OCI-M1 (cell line): Measurements from ENCODE around the gene SLC35F1.

ENCODE experiments used
- DNase-seq: peaks from one replicate; lab custom pipeline; 2025; lab: John Stamatoyannopoulos, UW

Gene SLC35F1

DNA sequence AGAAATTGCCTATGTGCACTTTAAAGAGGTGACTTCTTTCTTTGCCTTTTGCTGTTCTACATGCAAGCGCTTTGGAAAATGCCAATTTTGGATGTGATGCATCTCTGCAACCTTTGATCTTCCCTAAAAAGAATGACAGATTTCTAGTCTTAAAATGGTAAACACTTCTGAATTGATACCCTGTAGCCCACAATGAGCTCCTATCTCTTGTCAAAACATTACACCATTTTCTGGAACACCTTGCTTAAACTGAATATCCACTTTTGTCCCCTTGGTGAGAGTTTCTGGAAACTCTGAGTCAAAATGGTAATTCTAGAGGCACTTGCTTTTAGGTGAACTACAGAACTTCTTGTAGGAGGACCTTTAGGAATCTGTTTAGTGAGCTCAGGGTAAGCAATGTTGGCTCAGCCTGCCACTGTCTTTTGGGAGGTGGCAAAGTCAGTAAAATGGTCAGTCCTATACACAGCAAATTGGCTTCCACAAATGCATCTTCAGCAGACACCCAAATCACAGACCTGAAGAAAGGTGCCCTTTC lies 216.5 kb downstream of the SLC35F1 start:
- no peak for DNase-seq

DNA sequence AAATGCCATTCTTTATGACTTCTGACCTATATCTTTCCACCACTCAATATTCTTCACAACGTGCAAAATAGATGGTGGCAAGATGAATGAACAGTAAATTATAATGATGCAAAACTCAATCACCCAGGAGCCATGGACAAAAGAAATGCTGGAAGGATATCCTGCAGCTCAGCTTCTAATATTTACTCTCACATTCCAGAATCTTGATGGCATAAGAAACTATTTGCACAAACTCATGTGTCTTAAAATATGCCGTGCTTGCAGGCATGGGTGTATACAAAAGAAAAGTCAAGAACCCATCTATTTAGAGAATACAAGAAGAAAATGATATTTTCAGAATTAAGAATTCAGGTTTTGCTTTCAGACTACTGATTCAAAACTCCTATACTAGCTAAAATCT lies 217.8 kb downstream of the SLC35F1 start:
- no peak for DNase-seq

DNA sequence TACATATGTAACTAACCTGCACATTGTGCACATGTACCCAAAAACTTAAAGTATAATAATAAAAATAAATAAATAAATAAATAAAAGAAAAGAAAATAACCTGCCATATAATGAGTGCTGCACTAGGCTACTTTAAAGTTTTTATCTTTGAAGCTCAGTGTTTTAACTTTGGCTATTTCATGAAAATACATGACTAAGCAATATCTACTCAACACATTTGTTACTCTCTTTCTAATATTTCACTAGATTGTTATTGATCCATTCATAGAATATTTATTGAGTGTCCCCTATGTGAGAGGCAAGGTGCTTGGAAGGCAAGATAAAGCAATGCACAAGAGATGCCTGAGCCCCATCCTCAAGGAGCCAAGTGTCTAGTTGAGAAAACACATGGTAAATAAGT lies 221.7 kb downstream of the SLC35F1 start:
- no peak for DNase-seq

DNA sequence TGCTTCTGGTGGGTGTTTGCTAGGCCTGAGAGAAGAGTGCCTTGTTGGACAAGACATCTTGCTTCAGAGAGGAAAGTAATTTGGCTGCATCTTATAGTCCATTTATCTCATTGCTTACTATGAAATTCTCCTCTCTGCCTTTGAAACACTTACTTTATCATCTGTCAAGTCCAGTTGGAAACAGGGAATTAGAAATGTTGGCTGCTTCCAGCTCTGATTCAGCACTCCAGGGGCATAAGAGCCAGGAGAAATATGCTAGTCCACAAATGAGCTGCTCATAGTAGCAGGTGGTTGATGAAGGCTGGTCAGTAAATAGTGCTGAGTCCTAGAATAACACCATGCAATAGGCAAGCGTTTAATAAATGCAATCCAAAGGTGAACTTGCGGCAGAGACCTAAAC lies 227.1 kb downstream of the SLC35F1 start:
- no peak for DNase-seq

DNA sequence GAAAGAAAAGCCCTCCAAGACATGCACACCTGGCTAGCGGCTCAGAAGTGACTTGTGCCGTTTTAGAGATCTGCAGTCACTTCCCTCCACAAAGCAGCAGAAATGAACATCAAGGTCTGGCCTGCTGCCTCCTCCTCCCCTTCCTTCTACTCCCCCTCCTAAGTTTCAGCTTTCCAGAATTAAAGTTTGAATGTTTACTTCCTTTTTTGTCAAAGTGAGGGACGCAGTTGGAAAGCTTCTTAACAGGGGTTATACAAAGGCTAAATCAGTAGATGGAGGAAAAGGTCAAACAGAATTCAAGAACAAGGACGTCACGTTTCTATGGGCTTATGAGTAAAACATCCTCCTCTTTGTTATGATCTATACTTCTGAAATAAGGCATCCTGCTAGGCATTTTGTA lies 227.7 kb downstream of the SLC35F1 start:
- DNase-seq: no peak

DNA sequence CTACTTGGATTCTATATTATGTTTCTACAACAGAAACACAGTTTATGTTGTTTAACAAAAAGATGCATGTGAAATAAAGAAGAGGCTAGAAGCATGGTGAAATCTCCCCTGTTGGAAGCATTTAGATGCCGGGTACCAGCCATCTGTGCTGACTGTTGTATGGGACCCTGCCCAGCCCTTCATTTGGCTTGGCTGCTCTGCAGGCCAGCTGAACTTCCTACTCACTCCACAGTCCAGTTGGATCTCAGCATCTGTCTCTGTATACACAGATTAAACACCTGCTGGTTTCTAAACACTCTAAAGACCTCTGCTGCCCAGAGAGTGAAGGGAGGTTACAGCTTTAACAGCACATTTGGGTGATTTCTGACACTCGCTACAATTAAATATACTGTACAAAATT lies 228.3 kb downstream of the SLC35F1 start:
- DNase-seq: no peak

DNA sequence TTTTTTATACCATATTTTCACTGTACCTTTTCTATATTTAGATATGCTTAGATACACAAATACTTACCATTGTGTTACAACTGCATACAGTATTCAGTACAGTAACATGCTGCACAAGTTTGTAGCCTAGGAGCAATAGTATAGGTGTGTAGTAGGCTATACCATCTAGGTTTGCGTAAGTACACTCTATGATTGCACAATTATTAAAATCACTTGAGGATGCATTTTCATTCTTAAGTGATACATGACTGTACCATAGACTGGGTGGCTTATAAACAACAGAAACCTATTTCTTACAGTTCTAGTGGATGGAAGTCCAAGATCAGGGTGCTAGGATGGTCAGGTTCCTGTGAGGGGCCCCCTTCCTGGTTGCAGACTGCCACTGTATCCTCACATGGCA lies 234.1 kb downstream of the SLC35F1 start:
- DNase-seq: no peak

DNA sequence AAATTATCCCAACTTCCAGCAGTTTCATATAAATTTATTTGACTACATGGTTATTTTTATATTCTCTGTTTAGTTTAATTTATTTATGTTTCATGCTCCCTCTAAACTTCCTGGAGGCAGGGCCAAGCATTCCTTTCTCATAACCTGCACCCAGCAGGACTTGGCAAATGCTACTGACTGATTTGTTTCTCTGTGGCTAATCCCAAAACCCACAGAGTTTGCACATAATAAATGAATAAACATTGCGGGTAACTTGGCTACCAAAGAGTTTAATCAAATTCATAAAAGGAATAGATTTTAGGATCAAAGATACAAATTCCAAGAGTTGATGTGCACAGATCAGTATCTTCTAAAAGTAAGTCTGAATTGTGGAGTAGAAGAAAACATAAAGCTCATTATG lies 239.5 kb downstream of the SLC35F1 start:
- no peak for DNase-seq

DNA sequence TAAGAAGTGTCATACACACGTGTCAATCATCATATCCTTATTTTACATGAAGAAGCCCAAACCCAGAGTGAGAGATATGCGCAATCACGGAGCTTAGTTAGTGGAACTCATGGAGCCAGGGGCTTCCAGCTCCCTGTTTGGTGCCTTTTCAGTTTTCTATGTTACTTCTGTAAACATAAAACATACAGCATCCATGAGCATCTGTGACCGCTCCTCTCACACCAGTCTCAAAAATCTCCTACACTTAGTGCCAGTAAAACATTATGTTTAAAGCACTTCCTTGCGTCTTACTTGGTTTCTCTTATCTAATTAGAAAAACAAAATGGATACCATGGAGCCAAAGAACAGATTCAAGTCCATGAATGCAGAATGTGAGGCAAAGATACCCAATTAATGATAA lies 240.4 kb downstream of the SLC35F1 start:
- DNase-seq: no peak

DNA sequence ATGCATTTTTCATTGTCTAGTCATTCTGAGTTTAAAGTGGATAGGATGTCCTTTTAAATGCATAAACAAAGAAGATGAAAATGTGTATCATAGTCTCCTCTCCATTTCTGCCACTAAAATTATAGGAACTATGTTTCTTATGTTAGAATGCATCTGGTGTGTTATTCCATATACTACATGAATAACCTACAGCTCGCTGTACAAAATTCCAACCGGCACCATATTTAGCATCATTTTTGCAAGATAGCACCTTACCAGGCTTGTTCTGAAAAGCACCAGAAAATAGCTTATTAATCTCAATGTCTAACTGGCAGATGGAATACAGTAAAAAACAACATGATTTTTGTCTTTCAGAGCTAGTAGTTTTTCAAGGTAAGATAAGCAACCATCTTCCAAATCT lies 241.5 kb downstream of the SLC35F1 start:
- no peak for DNase-seq

DNA sequence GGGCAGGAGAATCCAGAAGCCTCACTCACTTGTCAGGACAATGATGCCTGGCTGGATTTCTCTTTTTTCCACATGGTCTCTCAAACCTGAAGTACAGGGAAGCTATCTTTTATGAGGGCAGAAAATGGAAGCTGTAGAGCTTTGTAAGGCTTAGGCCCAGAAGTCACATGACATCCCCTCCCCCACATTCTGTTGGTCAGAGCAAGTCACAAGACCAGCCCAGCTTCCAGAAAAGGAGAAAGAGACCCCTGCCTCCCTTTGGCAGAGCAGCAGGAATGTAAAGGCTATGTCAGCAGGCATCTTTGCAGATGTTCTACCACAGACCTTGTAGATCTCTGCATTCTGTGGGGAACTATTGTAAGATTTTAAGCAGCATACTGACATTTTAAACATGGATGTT lies 245.5 kb downstream of the SLC35F1 start:
- peak; percentile 62 for DNase-seq

DNA sequence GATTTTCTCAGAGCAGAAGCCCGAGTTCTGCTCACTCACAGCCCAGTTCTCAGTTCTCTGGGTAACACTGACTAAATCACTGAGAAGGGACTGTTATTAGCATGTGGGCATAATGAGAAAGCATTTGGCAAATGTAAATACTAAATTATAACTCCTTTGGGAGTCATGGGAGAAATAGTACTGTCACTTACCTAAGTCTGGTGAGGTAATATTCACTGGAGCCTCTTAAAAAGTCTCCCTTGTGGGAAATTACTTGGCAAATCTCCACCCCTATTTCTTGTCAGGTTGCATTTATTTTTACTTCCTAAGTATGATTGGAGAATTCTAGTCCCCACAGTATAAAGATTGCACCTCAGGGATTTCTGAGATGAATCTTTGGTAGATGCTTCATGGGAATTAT lies 254.3 kb downstream of the SLC35F1 start:
- DNase-seq: no peak

DNA sequence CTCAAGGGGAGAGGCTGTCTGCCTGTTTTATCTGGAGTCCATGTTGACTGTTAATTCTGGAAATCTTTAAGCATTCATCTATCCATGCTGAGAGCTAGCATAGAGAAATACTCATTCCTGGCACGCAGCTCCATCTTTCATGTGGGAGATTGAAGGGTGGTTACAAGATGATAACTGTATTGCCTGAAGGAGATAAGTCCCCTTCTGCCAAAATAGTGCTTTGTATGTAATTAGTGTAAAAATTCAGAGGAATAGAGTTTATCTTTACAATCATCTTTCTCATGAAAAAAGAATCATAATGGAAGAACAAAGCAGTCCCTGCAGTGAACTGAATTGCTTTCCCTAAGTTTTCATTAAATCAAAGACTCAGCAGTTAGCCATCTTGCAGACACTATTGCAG lies 256.5 kb downstream of the SLC35F1 start:
- DNase-seq: no peak

DNA sequence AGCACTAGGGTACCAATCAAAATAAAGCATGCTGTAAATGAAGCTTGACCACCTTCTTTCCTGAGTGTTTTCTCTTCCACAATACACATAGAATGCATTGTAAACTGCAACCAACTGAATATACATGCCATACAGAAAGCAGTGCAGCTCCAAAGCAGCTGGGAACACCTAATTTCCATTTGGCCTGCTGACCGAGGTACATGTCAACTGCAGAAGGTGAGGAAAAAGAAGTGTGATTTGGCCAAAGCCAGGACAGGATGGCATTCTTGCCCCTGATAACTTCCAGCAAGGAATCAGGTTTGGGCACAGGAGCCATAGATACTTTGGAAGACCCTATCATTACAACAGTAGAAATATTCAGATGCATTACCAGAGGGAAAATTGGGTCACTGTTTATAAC lies 258.4 kb downstream of the SLC35F1 start:
- no peak for DNase-seq

DNA sequence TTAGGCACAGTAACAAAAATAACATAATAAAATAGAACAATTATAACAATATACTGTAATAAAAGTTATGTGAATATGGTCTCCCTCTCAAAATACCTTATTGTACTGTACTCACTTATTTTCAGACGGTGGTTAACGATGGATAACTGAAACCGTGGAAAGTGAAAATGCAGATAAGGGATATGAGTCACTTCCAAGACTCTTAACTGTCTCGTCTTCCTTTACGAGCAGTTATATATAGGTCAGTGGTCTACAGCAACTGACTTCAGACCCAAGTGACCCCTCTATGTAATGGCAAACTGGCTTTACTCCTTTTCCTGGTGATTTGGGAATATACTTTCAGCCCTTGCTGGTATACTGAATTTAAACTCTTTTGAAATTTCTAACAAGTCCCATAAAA lies 261.4 kb downstream of the SLC35F1 start:
- DNase-seq: peak; percentile 61

DNA sequence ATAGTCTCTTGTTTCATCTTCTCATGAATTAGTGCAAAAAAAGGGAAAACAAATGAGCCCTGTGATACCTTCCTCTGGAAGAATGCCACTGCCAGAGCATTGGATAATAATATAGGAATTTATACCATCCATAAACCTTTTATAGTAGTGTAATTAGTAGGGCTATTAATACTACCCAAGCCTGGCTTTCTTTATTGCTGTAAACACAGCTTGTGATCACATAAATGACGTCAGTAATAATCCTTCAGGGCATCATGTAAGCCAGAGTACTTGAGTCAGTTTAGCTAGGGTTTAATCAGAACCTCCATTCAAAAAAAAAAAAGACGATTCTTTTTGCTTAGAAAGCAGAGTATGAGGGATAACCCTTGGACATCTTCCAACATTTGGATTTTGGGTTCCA lies 264.8 kb downstream of the SLC35F1 start:
- no peak for DNase-seq

DNA sequence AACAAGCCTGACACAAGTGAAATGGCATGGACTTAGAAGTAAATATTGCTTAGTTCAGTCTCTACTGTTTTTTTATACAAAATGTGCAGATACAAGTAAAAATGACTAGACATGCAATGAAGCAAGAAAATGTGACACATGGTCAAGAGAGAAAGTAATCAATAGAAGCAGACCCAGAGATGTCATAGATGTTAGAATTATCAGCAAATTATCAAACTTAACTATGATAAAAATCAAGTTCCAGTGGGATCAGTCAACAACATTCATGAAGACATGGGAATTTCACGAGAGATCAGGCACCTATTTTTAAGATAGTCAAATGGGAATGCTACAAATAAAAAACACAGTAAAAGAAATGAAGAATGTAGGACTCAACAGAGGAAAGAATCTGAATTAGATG lies 267.0 kb downstream of the SLC35F1 start:
- DNase-seq: no peak

DNA sequence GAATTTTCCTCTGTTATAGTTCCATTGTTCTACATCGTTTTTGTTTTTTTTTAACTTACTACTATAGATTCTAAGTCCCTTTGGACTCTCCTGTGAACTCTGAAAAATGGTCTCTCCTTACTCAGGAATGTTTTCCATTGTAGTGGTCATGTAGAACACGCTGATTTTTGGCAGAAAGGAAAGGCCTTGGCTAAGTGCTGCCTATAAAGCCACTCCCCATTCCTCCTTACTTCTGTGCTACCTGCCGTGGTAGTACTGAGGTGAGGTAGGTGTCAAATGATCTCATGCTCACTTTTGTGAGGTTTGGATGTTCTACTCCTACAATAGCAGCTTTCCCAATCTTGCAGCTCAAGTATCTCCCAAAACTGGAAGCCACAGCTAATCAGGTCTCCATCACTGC lies 270.7 kb downstream of the SLC35F1 start:
- no peak for DNase-seq

DNA sequence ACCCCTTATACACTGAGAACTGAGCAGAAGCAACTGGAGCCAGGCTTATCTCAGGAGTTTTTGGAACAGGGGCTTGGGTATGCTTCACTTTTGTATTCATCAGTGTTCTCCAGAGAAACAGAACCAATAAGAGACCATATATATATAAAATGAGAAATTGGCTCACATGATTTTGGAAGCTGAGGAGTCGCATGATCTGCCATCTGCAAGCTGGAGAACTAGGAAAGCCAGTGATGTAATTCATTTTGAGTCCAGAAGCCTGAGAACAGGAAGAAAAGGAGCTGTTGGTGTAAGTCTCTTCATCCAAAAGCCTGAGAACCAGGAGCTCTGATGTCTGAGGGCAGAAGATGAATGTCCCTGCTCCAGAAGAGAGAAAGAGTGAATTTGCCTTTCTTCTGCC lies 272.0 kb downstream of the SLC35F1 start:
- no peak for DNase-seq

DNA sequence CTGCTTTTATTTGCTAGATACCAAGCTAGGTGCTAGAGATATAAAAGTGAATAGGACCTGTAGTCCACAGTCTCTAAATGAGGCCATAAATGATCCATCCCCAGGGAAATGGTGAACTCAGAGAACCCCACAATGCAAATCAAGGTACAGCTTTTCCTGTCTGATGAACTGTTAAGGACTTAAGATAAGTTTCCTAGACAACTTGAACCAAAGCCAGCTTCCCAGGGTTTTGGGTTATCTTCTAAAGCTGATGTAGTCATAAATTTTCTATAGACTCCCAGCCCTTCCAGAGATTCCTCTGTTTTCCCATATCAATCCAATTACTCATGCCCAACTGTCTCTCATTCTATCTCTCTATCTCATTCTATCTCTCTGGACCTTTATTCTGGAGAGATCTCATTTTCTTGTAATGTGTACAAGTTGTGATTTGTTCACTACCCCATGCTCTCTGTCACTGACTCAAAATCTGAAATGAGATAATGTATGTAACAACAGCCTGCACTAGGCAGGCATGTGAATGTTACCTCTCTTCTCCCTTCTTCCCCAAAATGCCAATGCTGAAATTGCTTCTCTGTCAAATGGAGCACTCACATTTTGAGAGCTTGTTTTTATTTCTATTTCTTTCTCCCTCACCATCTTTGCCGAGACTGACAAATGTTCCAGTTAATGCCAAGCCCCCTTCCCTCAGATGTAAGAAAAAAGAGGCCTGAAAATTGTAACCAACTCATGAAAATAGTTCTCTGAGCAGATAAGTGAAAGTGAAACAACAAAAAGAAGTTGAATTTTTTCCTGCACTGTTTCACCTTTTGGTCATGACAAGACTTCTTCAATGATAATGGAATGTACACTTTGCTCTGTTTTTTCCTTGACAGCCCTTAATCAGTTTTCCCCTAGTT lies 279.9 kb downstream of the SLC35F1 start:
- no peak for DNase-seq

DNA sequence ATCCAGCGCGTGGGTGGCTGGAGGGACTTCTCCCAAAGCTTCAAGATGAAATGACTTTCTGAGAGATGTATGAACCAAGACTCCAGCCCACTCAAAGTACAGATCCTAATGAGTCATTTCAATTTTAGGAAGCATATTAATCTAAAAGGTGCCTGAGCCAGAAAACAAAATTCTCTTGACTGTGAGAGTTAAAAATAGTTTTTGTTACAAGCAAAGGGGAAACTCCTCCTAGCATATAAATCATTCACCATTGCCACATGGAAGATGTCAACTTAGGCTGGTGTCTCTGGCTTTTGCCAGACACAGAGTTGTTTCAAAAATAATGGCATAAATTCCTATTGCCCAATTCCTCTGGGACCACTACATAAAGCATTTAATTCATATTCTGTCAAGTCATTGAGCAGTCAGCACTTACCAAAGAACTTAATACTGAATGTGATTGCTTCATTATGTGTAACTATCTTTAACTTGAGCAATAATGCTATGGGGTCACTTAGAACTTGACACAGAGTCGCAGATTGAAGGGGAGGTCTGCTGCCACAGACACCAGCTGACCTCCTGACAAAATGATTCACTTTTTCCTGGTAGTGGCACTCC lies 280.6 kb downstream of the SLC35F1 start:
- DNase-seq: peak; percentile 78

DNA sequence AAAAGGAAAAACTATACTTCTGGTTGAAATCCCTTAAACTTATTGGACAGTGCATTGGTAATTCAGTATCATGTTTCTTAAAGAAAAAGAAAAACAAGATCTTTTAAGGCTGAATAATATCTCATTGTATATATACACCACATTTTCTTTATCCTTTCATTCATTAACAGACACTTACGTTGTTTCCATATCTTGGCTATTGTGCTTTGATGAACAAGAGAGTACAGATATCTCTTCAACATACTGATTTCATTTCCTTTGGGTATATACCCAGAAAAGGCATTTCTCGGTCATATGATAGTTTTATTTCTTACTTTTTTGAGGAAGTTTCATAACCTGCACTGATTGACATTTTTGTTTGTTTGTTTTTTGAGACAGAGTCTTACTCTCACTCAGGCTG lies 281.5 kb downstream of the SLC35F1 start:
- DNase-seq: no peak

DNA sequence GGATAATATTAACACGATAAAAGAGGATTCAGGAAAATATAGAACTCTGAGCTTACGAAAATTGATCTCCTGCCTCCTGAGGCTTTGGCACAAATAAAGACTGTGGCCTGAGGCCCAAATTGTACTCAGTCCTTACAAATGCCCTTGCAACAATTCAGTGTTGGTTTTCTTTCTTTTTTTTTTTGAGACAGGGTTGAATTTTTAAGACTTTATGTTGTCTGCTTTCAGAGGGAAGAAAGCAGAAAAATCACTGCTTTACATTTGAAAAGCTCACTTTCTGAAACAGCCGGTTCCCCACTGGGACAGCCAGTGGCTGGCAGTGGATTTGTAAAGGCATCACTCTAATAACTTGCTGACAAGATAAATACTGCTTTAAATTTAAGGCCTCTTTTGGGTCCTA lies 290.5 kb downstream of the SLC35F1 start:
- DNase-seq: no peak

DNA sequence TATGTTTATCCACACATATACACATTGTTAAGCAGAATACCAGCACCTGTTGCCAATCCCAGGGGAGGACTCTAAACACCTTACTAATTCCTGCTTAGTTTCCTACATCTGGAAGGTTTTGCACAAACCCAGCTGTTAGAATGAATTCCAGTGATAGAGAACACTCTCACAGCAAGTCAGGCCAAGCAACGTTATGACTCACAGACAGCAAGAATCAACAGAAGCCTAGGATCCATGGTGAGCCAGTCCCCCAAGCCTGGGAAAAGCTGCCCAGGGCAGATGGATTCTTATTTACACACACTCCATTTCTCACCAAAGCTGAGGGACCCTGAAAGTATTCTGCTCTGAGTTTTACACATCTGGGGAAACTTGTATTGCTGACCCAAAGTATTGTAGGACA lies 291.7 kb downstream of the SLC35F1 start:
- DNase-seq: no peak
